ENCODE data around the gene MAD1L1. TPM values are rescaled to one million over a fixed set of nuclear protein-coding genes. Genes with fewer than 3 reads are reported as not detected.

MAD1L1 gene
- total RNA-seq, 1 experiment from 2014 or later: 46.7 TPM

- Histone ChIP-seq H3K4me3 (ENCODE audit: low read depth, low read length, poor library complexity, severe bottlenecking) (no peak overlapping the region), H3K27ac (ENCODE audit: low read depth, low read length, poor library complexity, severe bottlenecking) (peak overlapping the region; percentile 54), H3K36me3 (ENCODE audit: insufficient read depth, low read length, poor library complexity, severe bottlenecking) (no peaks in the 10 kb centered on the region), H3K27me3 (replicated peaks; ENCODE audit: insufficient read depth, low read depth, low read length, poor library complexity) (no peaks in the 10 kb centered on the region), H3K4me1 (ENCODE audit: insufficient read depth, low read length, poor library complexity, severe bottlenecking) (peaks cover 41% of the 10 kb centered on the region), H3K9me3 (ENCODE audit: low read depth, low read length, poor library complexity, severe bottlenecking) (no peaks in the 10 kb centered on the region)
- intact Hi-C loops (cut with micrococcal nuclease; ENCODE audit: unreplicated experiment): no loop called here
- BruUV-seq (replicated peaks): no TSS peak
- TF ChIP-seq EZH2 (IDR thresholded peaks at IDR 0.05; ENCODE audit: borderline replicate concordance, low read depth, low read length, poor library complexity, severe bottlenecking) (no peak), CTCF (conservative IDR thresholded peaks at IDR 0.05; ENCODE audit: low read depth, low read length) (no peak)
- DNase-seq (ENCODE audit: low spot score): peak; percentile 35
- ChIA-PET POLR2A (ENCODE audit: low non-redundant PET) (no interaction called here), CTCF (no interaction called here)
Observed at GRCh38 chr7:2108501-2109250, 124.1 kb downstream of the MAD1L1 start.

GRCh38 chr7:2108071-2108455, 124.7 kb downstream of the MAD1L1 start:
- BruUV-seq (replicated peaks): no TSS peak
- no peaks in the 10 kb centered on the region for H3K27me3 ChIP-seq (replicated peaks; ENCODE audit: insufficient read depth, low read depth, low read length, poor library complexity)
- TF ChIP-seq CTCF (conservative IDR thresholded peaks at IDR 0.05; ENCODE audit: low read depth, low read length): no peak
- no peak for TF ChIP-seq EZH2 (IDR thresholded peaks at IDR 0.05; ENCODE audit: borderline replicate concordance, low read depth, low read length, poor library complexity, severe bottlenecking)
- H3K27ac ChIP-seq (ENCODE audit: low read depth, low read length, poor library complexity, severe bottlenecking): peak overlapping the region; percentile 54
- no peak overlapping the region for H3K4me3 ChIP-seq (ENCODE audit: low read depth, low read length, poor library complexity, severe bottlenecking)
- no peaks in the 10 kb centered on the region for H3K9me3 ChIP-seq (ENCODE audit: low read depth, low read length, poor library complexity, severe bottlenecking)
- POLR2A ChIA-PET (ENCODE audit: low non-redundant PET): no interaction called here
- H3K36me3 ChIP-seq (ENCODE audit: insufficient read depth, low read length, poor library complexity, severe bottlenecking): no peaks in the 10 kb centered on the region
- no peak for DNase-seq (ENCODE audit: low spot score)
- intact Hi-C loops (cut with micrococcal nuclease; ENCODE audit: unreplicated experiment): no loop called here
- H3K4me1 ChIP-seq (ENCODE audit: insufficient read depth, low read length, poor library complexity, severe bottlenecking): peaks cover 43% of the 10 kb centered on the region
- CTCF ChIA-PET: no interaction called here

- TF ChIP-seq CTCF (conservative IDR thresholded peaks at IDR 0.05; ENCODE audit: low read depth, low read length): no peak
- no peak for TF ChIP-seq EZH2 (IDR thresholded peaks at IDR 0.05; ENCODE audit: borderline replicate concordance, low read depth, low read length, poor library complexity, severe bottlenecking)
- Histone ChIP-seq H3K9me3 (ENCODE audit: low read depth, low read length, poor library complexity, severe bottlenecking) (no peaks in the 10 kb centered on the region), H3K4me1 (ENCODE audit: insufficient read depth, low read length, poor library complexity, severe bottlenecking) (peaks cover 43% of the 10 kb centered on the region), H3K36me3 (ENCODE audit: insufficient read depth, low read length, poor library complexity, severe bottlenecking) (no peaks in the 10 kb centered on the region), H3K27ac (ENCODE audit: low read depth, low read length, poor library complexity, severe bottlenecking) (no peak overlapping the region), H3K4me3 (ENCODE audit: low read depth, low read length, poor library complexity, severe bottlenecking) (no peak overlapping the region), H3K27me3 (replicated peaks; ENCODE audit: insufficient read depth, low read depth, low read length, poor library complexity) (no peaks in the 10 kb centered on the region)
- no TSS peak for BruUV-seq (replicated peaks)
- CTCF ChIA-PET: no interaction called here
- POLR2A ChIA-PET (ENCODE audit: low non-redundant PET): no interaction called here
- intact Hi-C loops (cut with micrococcal nuclease; ENCODE audit: unreplicated experiment): no loop called here
- DNase-seq (ENCODE audit: low spot score): no peak
Observed at GRCh38 chr7:2107386-2108070, 125.2 kb downstream of the MAD1L1 start.
